ENCODE measurements around the gene ATRN.

The ATRN gene

GRCh38 chr20:3660262-3661059 lies 189.6 kb downstream of the ATRN start:
- no peak for DNase-seq

- DNase-seq = no peak
These were observed 190.4 kb downstream of the ATRN start for GRCh38 chr20:3661060-3661813.

DNA sequence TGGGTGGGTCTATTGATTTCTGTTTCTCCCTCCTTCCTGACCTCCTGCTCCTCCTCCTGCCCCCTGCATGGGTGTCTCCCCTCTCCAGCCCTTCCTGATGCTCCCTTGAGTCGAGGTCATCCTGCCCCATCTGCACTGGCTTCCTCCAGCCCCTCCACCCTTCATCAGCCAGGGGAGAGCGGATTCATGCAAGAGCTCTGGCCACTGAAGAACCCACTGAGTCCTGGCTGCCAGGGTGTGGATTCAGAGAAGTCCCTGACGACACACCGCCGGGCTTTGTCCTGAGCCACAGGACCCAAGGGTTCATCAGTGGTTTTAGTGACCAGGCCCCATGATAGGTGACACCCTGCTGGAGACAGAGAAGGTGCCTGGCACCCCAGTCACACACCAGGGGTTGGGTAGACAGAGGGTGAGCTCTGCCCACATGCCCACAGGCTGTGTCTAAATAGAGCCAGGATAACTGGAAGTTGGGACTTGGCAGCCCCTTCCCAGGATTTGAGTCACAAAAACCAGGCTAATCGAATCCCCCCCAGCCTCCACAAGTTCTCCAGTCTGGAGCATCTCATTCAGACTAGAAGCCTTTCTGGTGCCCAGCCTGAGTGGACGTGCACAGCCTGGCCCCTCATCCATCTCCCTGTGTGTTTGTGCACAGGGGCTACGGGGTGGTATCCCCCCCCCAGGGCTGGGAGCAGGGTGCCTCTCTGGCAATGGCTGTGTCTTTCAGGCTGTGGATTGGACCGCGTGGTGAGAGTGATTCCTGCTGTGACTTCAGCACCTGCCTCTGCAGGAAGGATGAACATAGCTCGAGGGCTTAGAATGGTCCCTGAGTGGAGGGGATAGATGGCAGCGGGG lies 191.2 kb downstream of the ATRN start:
- DNase-seq = no peak

DNA sequence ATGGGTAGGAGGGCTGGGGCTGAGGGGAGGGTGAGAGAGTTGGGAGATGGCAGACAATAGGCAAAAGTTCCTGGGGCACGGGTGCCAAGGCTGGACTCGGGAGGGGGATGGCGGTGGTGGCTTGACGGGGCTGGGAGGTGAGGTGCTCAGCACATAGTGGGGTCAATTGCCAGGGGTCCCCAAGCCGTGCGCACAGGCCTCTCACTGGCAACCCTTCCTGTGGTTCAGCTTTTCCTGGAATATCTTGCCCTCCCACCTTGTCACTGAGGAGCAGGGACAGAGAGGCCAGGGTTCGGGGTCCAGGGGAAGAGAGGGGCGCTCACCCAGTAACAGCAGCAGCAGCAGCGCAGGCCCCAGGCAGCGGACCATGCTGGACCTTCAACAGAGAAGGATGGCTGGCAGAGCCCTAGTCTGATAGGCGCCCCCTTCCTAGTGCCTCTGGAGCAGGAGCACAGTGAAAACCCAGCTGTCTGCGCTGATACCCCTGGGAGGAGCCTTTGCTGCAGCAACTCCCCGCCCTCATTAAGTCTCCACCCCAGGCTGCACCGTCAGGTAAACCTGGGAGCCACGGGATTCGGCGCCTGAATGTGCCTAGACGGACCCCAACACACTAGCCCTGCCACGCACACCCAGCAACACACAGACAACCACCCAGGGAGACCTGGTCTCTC lies 192.3 kb downstream of the ATRN start, which contains the start of gene GFRA4:
TSS of gene GFRA4 (minus strand) at position 369 of the 671 bp plus-strand sequence. CDS start at position 369, 0 bp downstream.
- DNase-seq = no peak

GRCh38 chr20:3663858-3664257 lies 193.0 kb downstream of the ATRN start:
- no peak for DNase-seq

GRCh38 chr20:3667434-3668037 lies 196.7 kb downstream of the ATRN start:
- no peak for DNase-seq

GRCh38 chr20:3669710-3670367 lies 199.0 kb downstream of the ATRN start:
- DNase-seq = no peak

DNA sequence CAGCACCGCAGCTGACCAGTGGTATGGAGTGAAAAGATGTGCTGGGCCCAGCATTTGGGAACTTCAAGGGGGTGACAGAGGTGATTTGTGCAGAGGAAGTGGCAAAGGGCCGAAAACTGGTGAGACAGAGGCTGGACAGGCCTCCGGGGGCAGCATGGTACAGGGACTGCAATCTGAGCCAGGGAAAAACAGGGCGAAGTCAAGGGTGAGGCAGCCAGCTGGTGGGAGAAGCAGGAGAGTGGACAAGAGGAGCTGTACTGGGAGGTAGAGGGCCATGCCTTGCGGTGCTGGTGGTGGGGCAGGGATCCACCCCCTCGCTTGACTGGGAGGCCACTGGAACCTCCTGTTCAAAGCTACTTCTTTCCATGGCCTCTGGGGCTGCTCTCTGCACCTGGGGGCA lies 199.7 kb downstream of the ATRN start:
- no peak for DNase-seq

- DNase-seq = no peak
These were observed 200.1 kb downstream of the ATRN start for GRCh38 chr20:3670945-3671344.

DNA sequence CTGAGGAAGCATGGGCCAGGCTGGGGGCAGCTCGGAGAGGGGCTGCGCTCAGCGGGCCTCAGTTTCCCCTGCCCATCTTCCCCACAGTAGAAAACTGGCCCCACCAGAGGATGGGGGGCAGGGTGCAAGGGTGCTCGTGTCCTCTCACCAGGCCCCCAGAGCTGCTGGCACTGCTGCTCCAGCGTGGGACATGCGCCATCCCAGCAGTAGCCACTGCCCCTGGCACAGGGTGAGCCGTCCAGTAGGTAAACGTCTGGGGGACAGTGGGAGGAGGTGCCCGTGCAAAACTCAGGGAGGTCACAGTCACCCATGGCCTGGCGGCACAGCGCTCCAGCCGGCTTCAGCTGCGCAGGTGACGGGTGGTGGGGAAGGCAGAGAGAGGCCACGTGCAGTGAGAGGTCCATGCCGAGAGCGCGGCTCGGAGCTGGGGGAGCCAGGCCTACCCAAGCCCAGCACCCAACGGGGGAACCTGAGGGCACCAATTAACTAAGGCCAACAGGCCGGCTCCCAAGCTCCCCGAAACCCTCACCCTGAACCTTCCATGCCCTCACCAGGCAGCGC lies 201.2 kb downstream of the ATRN start:
- no peak for DNase-seq

GRCh38 chr20:3672547-3673171 lies 201.8 kb downstream of the ATRN start:
- DNase-seq = no peak

DNA sequence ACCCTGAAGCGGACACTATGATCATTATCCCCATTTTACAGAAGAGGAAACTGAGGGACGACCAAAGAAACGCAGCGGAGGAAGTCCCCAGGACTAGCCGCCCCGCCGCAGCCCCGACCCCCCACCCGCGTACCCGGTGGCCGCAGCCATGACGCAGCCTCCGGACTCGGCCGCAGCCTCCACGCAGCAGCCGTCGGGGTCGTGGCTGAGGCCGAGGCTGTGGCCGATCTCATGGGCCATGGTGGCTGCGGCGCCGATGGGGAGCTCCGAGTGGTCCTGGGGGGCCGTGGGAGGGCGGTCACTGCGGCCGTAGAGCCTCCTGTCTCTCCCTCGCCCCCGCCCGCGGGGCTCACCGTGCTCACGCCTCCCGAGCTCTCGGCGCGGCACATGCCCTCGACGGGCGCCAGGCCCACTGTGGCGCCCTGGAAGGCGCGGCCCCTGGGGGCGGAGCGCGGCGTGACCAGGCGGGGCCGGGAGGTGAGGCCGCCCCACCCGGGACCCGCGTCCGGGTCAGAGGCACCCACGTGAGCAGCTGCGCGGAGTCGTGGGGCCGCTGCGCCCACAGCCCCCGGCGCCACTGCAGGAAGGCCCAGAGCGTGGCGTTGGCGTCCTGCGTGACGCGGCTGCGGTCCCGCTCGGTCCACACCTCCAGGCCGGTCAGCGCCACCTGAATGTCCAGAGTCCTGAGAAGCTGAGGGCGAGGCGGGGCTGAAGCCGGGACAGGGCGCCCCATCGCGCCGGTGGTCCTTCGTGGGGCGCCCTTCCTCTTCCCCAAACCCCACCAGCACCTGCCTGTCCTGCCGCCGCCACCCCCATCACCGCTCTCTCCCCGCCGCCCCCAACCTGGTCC lies 202.6 kb downstream of the ATRN start:
- no peak for DNase-seq

DNA sequence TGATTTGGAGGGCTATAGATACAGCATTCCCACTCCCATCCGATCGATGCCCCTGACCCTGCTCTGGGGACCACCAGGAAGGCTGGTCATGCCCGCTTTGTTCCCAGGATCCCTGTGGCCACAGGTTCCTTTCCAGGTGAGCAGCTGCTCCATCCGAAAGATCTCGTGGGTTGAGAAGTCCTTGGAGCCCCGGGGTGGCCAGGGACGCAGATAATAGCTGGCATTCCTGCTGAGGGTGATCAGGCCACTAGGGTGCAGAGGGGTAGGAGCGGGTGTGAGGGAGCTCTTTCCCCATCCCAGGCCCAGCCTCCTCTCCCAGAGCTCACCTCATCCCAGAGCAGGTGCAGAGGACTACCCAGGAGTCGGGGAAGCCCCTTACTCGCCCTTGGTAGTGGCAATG lies 203.6 kb downstream of the ATRN start:
- DNase-seq = no peak

- DNase-seq = no peak
These were observed 204.4 kb downstream of the ATRN start for GRCh38 chr20:3674995-3675900.

DNA sequence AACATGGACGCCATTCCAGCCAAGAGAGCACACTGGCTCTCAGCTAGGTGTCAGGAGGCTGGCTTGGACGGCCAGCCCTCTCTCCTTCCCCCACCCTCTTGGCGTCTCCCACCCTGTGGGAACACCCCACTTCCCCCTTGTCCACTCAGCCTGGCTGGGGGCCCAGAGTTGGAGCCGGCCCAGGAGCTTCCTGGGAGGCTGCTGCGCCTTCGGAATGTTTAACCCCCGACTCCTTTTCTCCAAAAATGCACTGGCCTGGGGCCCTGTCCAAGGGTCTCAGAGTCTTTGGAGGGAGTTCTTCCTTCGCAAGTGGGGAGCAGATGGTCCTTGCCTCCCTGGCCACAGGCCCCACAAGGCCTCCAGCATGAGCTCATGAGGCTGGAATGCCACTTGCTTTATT lies 206.9 kb downstream of the ATRN start:
- DNase-seq = no peak

GRCh38 chr20:3678198-3678597 lies 207.4 kb downstream of the ATRN start:
- no peak for DNase-seq

GRCh38 chr20:3678856-3679720 lies 208.3 kb downstream of the ATRN start:
- no peak for DNase-seq
